Lower leg skin (tissue), 4 donors: ENCODE results near the gene TERT. TPM values are rescaled to one million over a fixed set of nuclear protein-coding genes. Genes with fewer than 3 reads are reported as not detected.

Experiments
- DNase-seq, 2 donors: peaks; one replicate each; pipeline ENCODE4 v3.0.0-alpha.2; 2019; ENCODE audit warnings: low spot score in 2 of 2
- H3K4me3 ChIP-seq: fragments of 200-600 bp; sonication (generic); 2 replicates; pipeline ENCODE4 v1.5.1; 2017; ENCODE audit warnings: mild to moderate bottlenecking, low read depth; ENCODE audit not compliant: poor library complexity, severe bottlenecking
- POLR2A ChIP-seq, 2 donors: fragments of 450-650 bp; IDR thresholded peaks; one replicate each; pipeline ENCODE4 v1.6.1; 2016 to 2017; ENCODE audit warnings: antibody characterized with exemption in 2 of 2, mild to moderate bottlenecking in 1 of 2, moderate library complexity in 1 of 2
- WGBS, 2 donors: methylation state at CpG; one replicate each; pipeline ENCODE4 v1.1.5; 2018; 5-methylcytosine and 5-hydroxymethylcytosine counted together
- intact Hi-C: fragments of 100-400 bp; cut with DNase I; formaldehyde crosslinking; loops from one replicate; pipeline ENCODE4 v1.15.0; 2023; ENCODE audit warnings: low total_unique reads
- total RNA-seq, 4 donors: library from RNA; depleted of rRNA; stranded (reverse); fragments of >200 nt; gene quantifications; one replicate each; pipeline ENCODE4 v1.1.0, GENCODE V29; 2016
- TF ChIP-seq, protein P1 (sequence below), 3 donors: fragments of 450-650 bp; IDR thresholded peaks; one replicate each; pipeline ENCODE4 v1.5.1; 2016; ENCODE audit warnings: antibody characterized with exemption in 3 of 3, mild to moderate bottlenecking in 3 of 3, moderate library complexity in 2 of 3

TERT gene
- total RNA-seq, 4 donors from 2014 or later: 0.13 to 0.38 TPM; not detected in 2

DNA sequence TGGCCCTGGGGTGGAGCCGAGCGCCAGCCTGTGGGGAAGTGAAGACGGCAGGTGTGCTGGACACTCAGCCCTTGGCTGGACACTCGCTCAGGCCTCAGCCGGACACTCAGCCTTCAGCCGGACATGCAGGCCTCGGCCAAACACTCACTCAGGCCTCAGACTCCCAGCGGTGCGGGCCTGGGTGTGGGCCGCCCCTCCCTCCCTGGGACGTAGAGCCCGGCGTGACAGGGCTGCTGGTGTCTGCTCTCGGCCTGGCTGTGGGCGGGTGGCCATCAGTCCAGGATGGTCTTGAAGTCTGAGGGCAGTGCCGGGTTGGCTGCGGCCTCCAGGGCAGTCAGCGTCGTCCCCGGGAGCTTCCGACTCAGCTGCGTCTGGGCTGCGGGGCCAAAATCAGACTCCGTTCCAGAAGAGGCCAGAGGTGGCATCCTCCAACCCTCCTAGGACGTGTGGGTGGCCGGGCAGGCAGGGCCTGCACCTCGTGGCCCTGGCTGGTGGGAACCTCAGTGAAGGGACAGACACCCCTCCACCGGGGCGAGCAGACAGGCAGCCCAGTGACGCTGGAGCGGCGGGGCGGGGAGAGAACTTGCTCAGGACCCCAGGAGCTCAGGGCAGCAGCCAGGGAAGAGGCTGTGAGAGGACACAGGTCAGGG, 41.3 kb downstream of the TERT start:
- no peak overlapping the region for H3K4me3 ChIP-seq
- intact Hi-C loops: no loop called here
- DNase-seq: no peak
- 83 to 86% methylated on average over 22 to 32 of the region's 33 CpGs for WGBS, 2 donors
- TF ChIP-seq, protein P1, sequence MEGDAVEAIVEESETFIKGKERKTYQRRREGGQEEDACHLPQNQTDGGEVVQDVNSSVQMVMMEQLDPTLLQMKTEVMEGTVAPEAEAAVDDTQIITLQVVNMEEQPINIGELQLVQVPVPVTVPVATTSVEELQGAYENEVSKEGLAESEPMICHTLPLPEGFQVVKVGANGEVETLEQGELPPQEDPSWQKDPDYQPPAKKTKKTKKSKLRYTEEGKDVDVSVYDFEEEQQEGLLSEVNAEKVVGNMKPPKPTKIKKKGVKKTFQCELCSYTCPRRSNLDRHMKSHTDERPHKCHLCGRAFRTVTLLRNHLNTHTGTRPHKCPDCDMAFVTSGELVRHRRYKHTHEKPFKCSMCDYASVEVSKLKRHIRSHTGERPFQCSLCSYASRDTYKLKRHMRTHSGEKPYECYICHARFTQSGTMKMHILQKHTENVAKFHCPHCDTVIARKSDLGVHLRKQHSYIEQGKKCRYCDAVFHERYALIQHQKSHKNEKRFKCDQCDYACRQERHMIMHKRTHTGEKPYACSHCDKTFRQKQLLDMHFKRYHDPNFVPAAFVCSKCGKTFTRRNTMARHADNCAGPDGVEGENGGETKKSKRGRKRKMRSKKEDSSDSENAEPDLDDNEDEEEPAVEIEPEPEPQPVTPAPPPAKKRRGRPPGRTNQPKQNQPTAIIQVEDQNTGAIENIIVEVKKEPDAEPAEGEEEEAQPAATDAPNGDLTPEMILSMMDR (IDR thresholded peaks at IDR 0.05): no peak
- no peak for TF ChIP-seq POLR2A (IDR thresholded peaks at IDR 0.05)

DNA sequence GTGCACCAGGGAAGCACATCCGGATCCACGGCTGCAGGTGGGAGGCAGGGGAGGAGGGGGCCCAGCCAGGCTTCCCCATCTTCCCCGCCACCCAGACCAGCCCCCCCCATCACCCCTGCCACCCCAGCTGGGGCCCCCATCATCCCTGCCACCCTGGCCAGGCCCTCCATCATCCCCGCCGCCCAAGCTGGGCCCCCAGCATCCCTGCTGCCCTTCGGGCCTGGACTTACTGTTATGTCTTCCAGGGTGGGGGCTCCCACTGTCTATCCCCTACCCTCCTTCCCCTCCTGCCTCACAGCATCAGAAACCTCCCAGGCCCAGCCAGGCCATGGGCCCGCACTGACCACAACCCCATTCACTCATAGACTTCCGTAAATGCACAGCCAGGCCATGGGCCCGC, 42.2 kb downstream of the TERT start:
- H3K4me3 ChIP-seq: no peak overlapping the region
- WGBS, 2 donors: 85 to 93% methylated on average over 9 of the region's 9 CpGs

DNA sequence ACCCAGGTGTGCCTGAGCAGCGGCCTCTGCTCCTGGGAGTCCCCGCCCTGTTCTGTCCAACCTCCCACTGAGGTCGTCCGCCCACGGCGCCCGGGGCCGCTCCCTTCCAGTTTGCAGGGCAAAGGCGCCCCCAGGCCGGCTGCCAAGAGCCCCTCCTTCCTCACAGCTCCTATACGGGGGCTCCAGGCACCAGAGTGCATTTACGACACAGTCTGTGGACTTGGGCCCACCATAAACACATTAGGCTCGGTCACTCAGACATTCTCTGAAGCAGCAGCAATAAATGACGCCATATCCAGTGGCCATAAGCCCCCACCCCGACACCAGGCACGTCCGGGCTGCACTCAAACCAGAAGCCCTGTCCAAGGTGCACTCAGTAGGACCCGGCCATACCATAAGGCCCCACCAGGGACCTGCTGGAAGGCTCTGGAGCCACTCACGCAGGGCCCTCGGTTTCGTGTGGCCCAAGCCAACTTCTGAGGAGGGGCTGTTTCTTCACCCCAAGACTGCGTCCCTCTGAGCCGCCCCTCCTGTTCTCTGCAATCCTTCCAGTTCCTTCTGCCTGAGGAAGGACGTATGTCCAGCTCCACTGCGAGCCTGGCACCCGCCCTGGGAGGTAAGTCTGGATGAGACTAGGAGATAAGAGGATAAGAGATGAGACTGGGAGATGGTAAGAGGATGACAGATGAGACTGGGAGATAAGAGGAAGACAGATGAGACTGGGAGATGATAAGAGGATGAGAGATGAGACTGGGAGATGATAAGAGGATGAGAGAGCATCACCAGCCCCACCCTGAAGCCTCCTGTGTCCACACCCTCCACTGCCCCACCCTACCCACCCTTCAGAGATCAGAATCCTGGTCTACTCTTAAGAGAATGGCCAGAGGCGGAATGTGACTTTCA, 42.9 kb downstream of the TERT start:
- no peak overlapping the region for H3K4me3 ChIP-seq
- intact Hi-C loops: no loop called here
- no peak for DNase-seq
- no peak for TF ChIP-seq POLR2A (IDR thresholded peaks at IDR 0.05)
- TF ChIP-seq, protein P1 (IDR thresholded peaks at IDR 0.05): no peak
- 44 to 50% methylated on average over 26 to 27 of the region's 27 CpGs for WGBS, 2 donors

More for the DNA sequence above, 42.2 kb downstream of the TERT start:
- intact Hi-C loops: no loop called here
- no peak for DNase-seq
- TF ChIP-seq, protein P1 (IDR thresholded peaks at IDR 0.05): no peak
- no peak for TF ChIP-seq POLR2A (IDR thresholded peaks at IDR 0.05)

DNA sequence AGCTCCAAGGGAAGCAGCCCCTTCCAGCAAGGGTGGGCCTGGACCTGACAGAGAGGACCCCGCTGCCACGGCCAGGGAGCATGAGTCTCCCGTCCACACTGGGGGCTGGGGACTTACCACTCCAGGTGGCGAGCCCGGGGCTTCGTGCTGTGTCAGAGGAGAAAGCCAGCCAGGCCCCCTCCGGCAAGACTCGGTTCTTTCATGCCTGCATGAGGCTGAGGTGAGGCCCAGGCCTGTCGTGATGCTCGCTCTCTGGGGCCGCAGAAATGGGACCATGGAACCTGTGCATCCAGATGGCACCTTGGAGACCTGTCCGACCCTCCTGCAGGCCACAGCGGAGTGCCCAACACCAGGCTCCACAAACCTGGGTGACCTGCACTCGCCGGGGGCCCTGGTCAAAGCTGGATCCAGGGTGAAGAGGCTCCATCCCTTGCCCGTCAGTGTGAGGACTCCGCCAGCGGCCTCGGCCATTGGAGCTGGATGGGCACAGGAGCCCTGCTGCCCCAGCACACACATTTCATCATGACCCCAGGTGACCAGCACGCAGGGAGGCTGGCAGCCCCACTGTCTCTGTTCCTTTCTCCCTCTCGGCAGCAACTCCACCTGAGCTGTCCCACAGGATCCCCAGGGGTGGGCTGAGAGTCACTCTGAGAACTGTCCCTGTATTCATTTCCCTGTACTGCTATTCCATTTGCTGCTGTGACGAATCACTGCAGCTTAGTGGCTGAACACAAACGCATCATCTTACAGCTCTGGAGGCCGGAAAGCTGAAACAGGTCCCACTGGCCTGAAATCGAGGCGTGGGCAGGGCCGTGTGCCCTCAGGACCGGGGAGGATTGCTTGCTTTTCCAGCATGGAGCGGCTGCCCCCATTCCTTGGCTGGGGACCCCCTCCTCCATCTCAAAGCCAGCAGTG, 45.2 kb downstream of the TERT start:
- TF ChIP-seq, protein P1 (IDR thresholded peaks at IDR 0.05): no peak
- no peak for TF ChIP-seq POLR2A (IDR thresholded peaks at IDR 0.05)
- intact Hi-C loops: no loop called here
- H3K4me3 ChIP-seq: no peak overlapping the region
- 70 to 75% methylated on average over 29 of the region's 29 CpGs for whole genome bisulfite sequencing, 2 donors
- no peak for DNase-seq

DNA sequence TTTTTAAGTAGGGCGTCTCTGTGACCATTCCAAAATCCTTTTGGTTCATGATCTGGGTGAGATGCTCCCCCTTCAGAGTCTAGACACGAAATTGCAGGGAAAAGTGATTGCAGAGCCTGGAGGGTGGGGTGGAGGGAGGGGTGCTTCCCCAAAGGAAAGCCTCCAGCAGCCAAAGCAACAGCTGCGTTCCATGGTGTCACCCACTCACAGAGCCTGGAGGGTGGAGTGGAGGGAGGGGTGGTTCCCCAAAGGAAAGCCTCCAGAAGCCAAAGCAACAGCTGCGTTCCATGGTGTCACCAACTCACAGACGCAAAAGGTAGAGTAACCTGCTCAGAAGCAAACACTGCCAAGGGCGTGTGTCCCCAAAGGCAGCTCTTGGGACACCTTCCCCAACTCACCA, 47.1 kb downstream of the TERT start:
- TF ChIP-seq, protein P1 (IDR thresholded peaks at IDR 0.05): no peak
- H3K4me3 ChIP-seq: no peak overlapping the region
- WGBS, 2 donors: 65 to 67% methylated on average over 6 of the region's 6 CpGs
- intact Hi-C loops: no loop called here
- no peak for DNase-seq
